ENCODE measurements around the gene PTPN20.
"Not testable (repeated sequence)": the region's sequence is repeated elsewhere in the genome, so short reads cannot be mapped to it uniquely, and the experiment has no call there.

PTPN20 gene, protein sequence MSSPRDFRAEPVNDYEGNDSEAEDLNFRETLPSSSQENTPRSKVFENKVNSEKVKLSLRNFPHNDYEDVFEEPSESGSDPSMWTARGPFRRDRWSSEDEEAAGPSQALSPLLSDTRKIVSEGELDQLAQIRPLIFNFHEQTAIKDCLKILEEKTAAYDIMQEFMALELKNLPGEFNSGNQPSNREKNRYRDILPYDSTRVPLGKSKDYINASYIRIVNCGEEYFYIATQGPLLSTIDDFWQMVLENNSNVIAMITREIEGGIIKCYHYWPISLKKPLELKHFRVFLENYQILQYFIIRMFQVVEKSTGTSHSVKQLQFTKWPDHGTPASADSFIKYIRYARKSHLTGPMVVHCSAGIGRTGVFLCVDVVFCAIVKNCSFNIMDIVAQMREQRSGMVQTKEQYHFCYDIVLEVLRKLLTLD

DNA sequence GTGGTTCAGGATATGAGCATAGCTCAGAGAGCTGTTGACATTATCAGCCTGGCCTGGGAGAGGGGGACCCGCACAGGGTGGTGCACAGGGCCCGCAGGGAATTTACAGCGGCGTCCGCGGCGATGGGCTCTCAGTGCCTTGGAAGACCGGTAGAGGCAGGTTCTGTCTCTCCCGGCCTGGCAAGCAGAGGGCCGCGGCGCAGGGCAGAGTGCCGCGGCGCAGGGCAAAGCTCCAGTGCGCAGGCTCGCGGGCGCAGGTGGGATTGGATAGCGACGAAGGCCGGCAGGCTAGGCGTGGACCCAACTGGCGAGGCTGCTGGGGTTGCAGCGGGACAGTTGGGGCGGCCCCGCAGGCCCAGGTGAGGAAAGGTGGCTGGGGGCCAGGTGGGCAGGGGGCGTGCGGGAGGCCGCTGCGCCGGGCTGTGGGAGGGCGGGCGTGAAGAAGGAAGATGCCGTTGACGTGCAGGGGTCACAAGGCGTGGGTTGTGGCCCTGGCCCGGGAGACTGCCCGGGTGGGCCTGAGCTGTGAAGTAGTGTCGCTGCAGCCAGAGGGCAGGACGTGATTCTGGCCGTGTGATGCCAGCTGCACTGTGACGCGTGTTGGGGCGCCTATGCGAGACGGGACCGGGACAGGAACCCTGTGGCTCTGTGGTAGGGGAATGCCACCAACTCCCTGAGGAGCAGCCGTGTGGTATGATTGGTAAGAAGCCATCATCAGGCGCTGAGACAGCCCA lies at the start of gene PTPN20:
Gene PTPN20, plus strand, starts transcription at position 285 of the 733 bp plus-strand sequence. CDS start 21,072 bp downstream, outside the sequence.
- not testable (repeated sequence) for DNase-seq

DNA sequence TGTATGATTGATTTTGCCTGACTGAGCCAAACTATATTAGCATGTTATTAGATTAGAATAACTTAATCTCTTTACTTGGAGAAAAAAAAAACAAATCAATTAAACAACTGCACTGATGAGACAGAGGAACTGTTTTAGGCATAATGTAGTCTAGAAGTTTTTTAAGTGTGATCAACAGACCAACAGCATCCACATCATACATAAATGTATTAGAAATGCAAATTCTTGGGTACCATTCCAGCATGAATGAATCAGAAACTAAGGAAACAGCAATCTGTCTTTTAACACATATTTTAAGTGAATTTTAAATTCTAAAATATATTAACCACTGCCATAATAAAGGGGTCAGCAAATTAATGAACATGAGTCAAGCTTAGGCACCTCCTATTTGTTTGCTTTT lies 41.5 kb upstream of the PTPN20 start:
- not testable (repeated sequence) for DNase-seq

DNA sequence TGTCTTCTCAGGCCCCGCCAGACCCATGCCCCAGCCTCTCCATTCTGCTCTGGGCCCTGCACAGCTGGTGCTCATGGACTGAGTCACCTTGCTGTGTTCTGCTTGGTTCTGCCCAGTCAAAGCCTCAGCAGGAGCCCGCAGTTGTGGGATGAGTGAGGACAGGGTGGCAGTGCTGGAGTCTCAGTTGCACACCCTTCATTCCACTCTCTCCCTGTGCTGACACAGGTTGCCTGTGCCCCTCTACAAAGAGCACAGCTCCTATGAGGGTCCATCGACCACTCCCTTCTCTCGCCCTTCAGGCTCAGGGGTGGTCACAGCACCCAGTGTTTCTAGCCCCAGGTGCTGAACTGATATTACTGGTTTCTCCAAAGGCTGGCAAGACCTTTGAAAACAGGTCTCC lies 39.6 kb upstream of the PTPN20 start:
- not testable (repeated sequence) for DNase-seq

DNA sequence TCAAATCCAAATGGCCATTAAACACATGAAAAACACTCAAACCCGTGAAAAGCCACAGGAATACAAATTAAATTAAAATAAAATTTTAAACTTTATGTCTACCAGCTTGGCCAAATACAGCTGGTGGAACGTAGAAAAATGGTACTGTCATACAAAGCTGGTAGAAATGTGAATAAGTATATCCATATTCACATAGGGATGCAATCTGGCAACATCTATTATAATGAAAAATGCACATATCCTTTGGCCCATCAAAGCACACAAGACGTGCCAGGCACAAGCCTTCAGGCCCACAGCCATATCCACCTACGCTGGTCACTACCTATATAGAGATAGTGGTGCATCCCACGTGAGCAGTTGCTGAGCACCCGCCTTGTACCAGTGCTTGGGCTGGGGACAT lies 35.9 kb upstream of the PTPN20 start:
- DNase-seq, result not testable (repeated sequence)

DNA sequence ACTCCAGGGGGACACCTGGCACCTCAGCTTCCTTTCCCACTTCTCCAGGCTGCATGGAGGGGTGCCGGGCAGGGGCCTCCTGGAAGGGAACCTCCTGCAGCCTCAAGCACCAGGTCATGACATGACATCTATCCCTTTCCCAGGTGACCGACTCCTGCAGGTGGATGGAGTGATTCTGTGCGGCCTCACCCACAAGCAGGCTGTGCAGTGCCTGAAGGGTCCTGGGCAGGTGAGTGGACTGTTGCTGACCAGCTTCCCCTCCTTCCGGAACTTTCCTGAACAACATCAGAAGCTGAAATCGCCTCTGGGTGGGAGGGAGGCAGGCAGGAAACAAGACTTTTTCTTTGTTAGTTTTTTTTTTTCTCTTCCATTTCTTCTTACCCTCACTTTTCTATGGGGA lies 34.5 kb upstream of the PTPN20 start:
- DNase-seq, result not testable (repeated sequence)

DNA sequence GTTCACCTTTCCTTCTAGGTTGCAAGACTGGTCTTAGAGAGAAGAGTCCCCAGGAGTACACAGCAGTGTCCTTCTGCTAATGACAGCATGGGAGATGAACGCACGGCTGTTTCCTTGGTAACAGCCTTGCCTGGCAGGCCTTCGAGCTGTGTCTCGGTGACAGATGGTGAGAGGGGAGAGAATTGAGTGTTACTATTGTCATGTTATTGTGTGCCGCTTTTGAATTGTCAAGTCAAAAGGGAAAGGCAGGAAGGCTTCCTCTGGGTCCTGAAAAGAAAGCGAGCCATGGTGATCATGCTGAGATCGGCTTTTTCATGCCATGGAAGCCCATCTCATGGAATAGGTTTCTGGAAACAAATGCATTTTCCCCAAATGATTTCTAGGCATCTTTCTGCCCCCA lies 32.5 kb upstream of the PTPN20 start:
- not testable (repeated sequence) for DNase-seq

DNA sequence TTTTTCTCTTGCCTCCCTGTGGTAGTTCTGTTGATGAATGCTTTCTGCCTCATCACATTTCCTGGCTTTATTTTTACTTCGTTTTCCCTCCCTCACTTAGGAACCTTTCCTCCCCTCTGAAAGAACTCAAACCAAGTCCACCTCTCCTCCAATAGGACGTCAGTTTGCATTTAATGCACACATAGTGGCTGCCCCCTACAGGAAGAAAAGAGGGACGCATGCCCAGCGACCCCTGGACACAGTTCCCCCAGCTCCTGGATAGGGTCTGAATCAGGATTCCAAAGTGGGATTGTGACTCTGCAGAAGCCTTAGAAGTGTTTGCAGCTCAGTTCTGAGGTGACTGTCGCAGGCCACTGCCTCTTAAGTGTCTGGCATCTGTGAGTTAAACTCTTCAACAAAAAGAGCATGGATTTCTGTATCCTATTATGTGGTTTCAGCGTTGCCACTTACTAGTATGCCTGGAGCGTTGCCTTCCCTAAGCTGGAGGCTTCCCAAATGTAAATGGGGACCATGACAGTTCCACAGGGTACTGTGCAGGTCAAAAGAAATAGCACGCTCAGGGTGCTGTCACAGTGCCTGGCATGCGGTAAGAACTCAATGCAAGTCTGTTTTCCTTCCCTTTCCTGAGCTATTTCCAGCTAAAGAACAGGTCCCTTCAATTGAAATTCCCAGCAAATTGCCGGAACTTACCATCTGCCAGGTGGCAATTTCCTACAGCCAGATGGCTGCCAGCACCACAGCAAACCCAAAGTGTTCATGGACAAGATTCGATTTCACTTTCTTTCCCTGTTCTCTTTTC lies 20.2 kb upstream of the PTPN20 start:
- DNase-seq, result not testable (repeated sequence)

DNA sequence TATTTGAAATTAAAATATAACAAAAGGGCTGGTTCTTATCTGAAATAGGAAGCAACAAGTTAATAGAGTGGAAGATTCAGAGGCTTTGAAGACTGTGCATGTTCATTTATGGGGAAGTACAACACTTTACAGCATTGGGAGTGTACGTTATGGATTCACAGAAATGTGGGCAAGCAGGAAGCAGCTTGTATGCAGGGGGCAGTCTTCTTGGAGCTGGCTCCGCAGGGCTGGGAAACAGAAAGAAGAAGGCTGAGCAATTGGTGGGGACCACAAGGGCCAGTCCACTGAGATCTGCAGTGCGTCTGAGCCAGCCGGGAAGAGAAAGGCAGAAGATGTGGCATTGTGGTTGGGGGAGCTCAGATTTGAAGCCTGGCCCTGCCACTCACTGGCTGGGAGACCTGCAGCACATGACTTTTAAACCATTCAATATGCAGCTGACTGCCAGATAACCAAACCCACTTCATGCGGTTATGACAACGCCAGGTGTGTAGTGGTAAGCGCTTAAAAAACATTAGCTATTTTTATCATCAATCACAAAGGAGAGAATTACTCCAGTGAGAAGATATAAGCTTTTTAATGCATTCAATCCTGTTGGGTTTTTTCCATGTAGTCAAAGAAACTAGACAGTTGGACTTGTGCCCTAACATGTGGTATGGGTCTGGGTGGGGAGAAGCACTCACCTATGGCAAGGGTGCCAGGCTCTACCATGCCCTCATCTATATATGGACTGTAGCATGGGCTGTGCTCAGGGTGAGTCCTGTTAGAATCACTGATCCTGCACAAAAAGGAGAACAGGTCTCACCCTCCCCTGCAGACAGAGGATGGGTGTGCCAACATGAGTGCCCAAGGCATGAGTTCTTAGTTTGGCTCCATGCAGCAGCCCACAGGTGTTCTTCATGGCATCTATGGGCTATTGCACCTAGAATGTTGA lies 14.2 kb upstream of the PTPN20 start:
- DNase-seq, result not testable (repeated sequence)

DNA sequence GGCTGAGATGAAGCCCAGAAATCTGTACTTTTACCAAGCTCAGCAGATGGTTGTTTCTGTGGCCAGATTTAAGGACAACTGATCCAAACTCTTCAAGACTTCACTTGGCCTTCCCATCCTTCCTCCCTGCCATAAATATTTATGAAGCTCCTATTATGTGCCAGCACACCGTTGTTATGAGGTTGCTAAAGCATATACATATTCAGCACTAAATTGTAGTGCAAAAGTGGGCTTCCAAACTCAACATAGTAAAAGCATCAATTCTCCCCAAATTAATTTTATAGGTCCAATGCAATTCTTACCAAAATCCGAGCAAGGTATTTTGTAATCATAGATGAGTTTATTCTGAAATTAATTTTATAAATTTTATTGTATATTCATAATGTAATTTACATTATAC lies 10.0 kb upstream of the PTPN20 start:
- not testable (repeated sequence) for DNase-seq

DNA sequence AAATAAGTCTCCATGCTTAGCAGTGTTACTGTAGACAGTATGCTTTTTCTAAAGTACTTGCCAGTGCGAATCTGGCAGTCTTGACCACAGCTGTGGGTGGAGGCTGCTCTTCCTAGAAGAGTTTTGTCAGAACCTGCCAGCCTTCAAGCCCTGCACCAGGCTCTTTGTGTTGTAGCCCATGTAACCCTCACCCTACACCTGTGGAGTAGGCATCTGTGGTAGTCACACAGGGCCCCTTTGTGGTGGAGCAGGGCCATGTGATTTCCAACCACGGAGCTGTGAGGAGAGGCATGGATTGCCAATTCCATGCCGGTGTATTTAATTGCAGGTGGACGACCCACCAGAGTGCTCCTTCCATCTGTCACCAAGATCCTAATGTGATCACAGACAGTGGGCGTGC lies 7.4 kb upstream of the PTPN20 start:
- DNase-seq, result not testable (repeated sequence)

DNA sequence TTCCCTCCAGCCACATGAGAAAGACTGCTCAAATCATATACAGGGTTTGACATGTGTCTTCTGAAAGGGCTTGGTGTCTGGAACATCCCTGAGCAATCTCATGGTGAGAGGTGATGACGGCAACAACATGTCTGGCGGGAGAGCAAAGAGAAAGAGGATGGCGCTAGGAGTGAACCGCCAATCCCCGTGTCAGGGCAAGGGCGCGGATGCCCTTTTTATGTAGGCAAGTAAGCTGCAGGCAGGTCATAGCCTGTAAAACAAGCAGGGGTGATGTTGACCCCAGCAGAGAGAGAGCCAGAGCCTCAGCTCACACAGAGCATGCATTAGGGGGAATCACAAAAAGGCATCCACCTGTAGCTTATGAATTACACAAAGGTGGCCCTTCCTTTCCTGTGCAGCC lies 4.9 kb upstream of the PTPN20 start:
- not testable (repeated sequence) for DNase-seq

DNA sequence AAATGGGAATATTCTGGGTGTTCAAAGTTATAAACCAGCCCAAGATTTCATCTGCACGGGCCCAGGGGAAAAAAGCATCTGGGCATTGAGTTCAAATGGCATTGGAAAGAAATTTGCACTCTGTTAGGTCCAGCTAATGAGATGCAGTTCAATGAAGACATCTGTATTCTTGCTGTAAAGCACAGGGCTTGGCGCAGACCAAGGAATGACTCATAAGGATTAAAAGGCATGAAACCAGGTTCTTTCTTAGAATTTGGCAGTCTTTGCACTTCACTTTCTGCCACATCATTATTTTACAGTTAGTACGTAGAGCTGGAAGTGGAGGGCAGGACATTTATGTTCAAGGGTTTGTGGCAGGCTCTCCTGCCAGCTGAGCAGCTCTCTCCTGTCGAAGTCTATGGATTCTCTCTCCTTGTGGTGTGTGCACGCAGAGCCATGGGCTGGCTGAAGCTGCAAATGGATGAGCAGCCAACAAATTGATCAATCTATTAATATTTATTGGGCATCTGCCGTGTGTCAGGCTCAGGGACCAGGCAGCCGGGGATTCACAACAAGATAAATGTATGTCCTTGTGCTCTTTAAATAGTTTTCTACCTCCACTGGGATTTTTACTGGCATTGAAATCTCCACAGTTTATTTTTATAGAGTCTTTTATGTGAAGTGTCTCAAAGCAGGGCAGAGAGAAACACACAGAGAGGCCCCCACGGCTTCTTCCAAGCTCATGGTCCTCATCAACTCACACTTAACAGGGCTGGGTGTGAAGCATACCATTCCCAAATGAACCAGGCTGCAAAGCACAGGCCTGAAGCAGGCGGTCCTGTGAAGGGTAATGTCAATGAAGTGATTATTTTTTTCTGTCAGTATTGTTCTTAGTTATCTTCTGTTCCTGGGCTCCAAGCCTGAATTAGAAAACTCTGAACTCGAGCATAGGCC lies 3.8 kb upstream of the PTPN20 start:
- not testable (repeated sequence) for DNase-seq

DNA sequence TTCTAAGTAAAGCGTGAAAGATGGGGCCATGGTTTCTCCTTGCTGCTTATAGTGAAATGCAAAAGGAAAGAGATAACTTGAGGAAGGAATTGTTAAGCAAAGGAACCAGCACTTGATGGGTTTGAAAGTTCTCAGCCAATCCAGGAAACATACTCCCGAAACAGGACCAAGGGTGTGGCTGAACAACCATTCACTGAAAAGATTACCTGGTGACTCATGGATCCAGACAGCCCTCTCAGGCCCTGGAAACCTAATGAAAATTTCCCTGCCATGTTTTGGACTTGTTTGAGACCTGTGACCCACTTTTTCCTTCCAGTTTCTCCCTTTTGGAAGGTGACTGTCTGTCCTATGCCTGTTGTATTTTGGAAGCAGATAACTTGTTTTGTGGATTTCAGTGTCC lies 11.3 kb downstream of the PTPN20 start:
- DNase-seq, result not testable (repeated sequence)

DNA sequence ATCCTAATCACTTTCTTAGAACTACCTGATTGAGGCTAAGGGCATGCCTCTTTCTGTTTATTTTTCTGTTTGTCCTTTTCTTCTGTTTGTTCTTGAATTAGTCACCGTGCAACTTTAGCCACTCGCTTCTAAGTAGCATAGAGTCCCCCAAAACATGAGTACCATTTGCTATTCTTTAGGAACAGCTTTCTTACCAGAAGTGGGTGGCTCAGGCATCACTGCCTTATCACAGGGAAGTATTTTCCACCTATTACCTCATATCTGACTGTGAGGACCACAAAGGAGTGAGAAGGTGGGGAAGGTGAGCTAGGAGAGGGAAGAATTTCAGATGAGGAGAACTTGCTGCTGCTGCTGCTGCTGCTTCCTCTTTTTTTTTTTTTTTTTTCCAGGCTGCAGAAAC lies 13.9 kb downstream of the PTPN20 start:
- not testable (repeated sequence) for DNase-seq

DNA sequence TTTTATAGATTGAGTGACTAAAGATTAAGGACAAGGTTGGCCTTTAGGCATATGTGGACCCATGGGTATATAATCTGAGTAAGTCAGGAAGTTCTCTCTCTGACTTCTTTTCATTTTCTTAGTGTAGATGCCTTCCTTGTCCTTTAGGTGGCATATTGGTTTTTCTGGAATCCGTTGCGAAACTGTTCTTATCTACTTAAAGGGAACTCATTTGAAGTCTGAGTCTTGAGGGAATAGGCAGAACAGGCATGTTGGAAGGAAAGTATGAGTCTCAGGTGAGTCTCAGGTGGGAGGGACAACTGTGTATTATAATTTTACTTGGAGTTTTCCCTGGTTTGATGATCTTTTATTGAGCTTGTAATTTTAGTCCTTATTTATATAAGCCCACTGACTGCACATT lies 14.6 kb downstream of the PTPN20 start:
- not testable (repeated sequence) for DNase-seq

DNA sequence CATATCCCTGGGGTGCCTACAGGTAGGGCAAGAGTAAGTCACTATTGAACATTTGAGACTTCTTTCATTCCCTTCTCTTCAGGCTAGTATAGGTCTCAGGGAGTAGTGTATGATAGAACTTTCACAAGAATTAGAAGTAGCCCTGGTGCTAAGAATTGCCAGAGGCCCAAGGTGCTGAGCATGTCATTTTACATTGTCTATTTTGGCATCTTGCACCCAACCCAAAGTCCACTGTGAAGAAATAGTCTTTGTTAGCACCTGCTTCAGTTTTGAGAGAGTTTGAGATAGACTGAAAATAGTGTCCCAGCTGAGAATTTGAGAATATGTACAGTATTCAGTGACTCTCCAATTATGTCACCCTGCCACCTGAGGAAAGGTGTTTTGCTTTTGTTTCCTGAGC lies 17.6 kb downstream of the PTPN20 start:
- DNase-seq, result not testable (repeated sequence)

DNA sequence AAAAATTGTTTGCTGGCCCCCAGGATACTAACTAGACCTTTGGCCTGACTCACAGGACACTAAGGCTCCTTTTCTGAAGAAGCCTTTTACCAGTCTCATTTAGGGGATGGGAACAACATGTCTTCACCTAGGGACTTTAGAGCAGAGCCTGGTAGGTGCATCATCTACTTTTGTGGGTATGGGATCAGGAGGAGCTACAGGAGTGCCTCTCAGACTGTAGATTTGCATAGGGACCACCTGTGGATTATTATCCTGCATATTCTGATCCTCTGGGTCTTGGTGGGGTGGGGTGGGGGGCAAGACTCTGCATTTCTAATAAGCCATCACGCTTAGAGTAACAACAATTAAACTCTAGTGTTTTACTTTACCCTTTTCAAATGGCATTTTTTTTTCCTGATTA lies 21.2 kb downstream of the PTPN20 start:
- not testable (repeated sequence) for DNase-seq

DNA sequence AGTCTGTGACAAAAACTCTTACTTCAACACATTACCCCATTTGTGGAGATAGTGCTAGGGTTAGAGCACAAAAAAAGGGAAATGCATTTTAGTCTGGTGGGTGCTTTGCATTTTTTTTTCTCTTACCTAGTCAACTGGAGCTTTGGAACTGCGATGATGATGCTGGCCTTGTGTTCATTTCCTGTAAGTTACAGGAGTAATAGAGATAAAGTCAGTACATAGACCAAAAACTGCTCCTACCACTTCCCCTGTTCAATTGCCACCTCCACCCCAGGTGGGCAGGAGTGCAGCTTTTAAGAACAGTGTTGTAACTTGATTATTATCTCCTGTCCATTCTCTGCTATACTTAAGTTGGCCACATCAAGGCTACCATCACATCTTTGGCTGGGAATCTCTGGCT lies 29.9 kb downstream of the PTPN20 start:
- DNase-seq, result not testable (repeated sequence)

DNA sequence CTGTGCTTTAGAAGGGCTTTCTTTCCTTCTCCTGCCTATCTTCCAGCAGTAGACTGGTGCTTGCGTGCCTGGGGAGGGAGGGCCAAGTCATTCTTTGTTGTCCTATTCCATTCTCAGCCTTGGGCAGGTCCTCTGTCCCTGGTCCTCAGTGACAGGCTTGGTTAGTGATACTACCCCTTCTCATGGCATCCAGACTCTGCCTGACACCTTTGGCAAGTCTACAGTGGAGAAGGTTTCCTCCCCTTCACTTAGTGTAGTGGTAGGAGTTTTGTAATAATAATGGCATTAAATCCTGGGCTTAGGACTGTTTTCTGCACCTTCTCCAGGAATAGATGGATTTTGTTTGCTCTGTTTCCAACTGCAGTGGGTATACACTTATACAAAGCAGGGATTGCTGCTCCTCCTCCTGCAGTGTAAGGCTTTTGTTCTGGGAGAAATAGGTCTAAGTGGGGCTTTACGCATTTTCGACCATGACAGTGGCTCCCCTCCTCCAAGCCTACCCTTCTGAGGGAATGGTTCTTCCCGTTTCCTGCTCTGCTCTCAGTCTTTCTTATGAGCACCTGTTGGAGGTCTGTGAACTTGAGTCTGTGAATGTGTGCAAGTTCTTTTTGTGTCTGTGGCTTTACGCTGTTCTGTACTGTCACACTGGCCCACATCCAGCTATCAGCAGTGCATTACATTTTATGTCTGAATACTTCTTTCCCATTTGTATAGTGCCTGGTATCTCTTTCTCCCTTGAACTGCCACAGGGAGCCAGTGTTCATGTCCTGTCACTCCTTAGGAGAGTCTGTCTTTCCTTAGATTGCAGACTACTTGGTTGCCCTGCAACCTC lies 37.7 kb downstream of the PTPN20 start:
- not testable (repeated sequence) for DNase-seq

DNA sequence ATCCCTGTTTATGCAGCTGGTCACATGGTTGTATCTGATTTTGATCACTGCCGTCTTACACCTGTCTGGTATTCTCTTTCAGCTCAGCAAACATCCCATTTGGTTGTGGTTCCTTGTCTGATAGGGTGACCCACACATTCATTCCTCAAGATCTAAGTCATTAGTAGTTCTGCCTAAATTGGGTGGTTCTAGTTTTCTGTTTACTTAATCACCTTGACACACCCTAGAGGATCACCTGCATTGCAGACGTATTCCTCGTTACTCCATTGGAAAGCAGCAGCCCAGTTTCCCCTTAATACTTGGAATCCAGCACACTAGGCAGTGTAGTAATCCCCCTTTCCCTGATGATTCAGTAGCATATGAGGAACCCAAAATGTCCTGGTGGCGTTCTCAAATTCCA lies 41.3 kb downstream of the PTPN20 start:
- DNase-seq, result not testable (repeated sequence)

All from activated T-cell treated with anti-CD3 and anti-CD28 coated beads for 4 hours (primary cell).